Measurements from ENCODE around the gene SLC37A2. TPM values are rescaled to one million over a fixed set of nuclear protein-coding genes. Genes with fewer than 3 reads are reported as not detected.
A peak's percentile ranks its signal among the peaks of the same experiment; 100 is the strongest.

The SLC37A2 gene
- polyA plus RNA-seq, 4 donors, result 1.1 to 19.8 (median 10.6) TPM

GRCh38 chr11:125111343-125112207 is 48.5 kb downstream of the SLC37A2 start, which contains the start of gene TMEM218:
Gene TMEM218, minus strand, starts transcription at chr11:125111626. Its CDS starts 9,385 bp downstream, at chr11:125102241.
- DNase-seq (peak; percentile 99 to 100), FAIRE-seq (peak; percentile 64)
- Histone ChIP-seq H3K27me3 (ENCODE audit: control insufficient read depth in 3 of 3, insufficient read depth in 3 of 3, low read length in 3 of 3) (no peaks in the 10 kb centered on the region), H3K27ac (ENCODE audit: low read depth in 1 of 3, low read length in 2 of 3) (peak within 1 kb of the TSS; percentile 87 to 89 (median 88)), H3K4me3 (ENCODE audit: low read depth in 1 of 3, low read length in 3 of 3) (peak within 1 kb of the TSS; percentile 64 to 86 (median 73)), H3K4me1 (ENCODE audit: control insufficient read depth in 3 of 3, insufficient read depth in 2 of 3, low read depth in 1 of 3, low read length in 2 of 3) (peaks cover 0 to 4% (median 0%) of the 10 kb centered on the region in 3 donors), H3K36me3 (ENCODE audit: control insufficient read depth in 3 of 3, insufficient read depth in 2 of 3, low read depth in 1 of 3, low read length in 3 of 3) (no peaks in the 10 kb centered on the region), H3K9me3 (ENCODE audit: control insufficient read depth in 2 of 2, insufficient read depth in 1 of 2, low read depth in 1 of 2, low read length in 1 of 2) (peaks cover 0 to 5% of the 10 kb centered on the region in 2 donors)
- 5 to 6% (median 5%) methylated on average over 48 to 49 of the region's 49 CpGs for WGBS, 3 donors

GRCh38 chr11:125112208-125112604 is 49.1 kb downstream of the SLC37A2 start:
- peaks cover 0 to 5% of the 10 kb centered on the region in 2 donors for H3K9me3 ChIP-seq (ENCODE audit: control insufficient read depth in 2 of 2, insufficient read depth in 1 of 2, low read depth in 1 of 2, low read length in 1 of 2)
- peaks cover 0 to 2% (median 0%) of the 10 kb centered on the region in 3 donors for H3K27me3 ChIP-seq (ENCODE audit: control insufficient read depth in 3 of 3, insufficient read depth in 3 of 3, low read length in 3 of 3)
- FAIRE-seq, result no peak
- no peaks in the 10 kb centered on the region for H3K36me3 ChIP-seq (ENCODE audit: control insufficient read depth in 3 of 3, insufficient read depth in 2 of 3, low read depth in 1 of 3, low read length in 3 of 3)
- peak overlapping the region in 2 of 3 donors; percentile 39 to 50 for H3K27ac ChIP-seq (ENCODE audit: low read depth in 1 of 3, low read length in 2 of 3)
- H3K4me1 ChIP-seq (ENCODE audit: control insufficient read depth in 3 of 3, insufficient read depth in 2 of 3, low read depth in 1 of 3, low read length in 2 of 3), result peaks cover 0 to 4% (median 0%) of the 10 kb centered on the region in 3 donors
- 77 to 84% (median 79%) methylated on average over 9 of the region's 9 CpGs for WGBS, 3 donors
- H3K4me3 ChIP-seq (ENCODE audit: low read depth in 1 of 3, low read length in 3 of 3), result peak overlapping the region in 2 of 3 donors; percentile 13 to 29
- DNase-seq, result no peak

GRCh38 chr11:125114518-125114917 is 51.4 kb downstream of the SLC37A2 start:
- Histone ChIP-seq H3K27ac (ENCODE audit: low read depth in 1 of 3, low read length in 2 of 3) (no peak overlapping the region), H3K9me3 (ENCODE audit: control insufficient read depth in 2 of 2, insufficient read depth in 1 of 2, low read depth in 1 of 2, low read length in 1 of 2) (peaks cover 0 to 5% of the 10 kb centered on the region in 2 donors), H3K4me1 (ENCODE audit: control insufficient read depth in 3 of 3, insufficient read depth in 2 of 3, low read depth in 1 of 3, low read length in 2 of 3) (peaks cover 0 to 4% (median 0%) of the 10 kb centered on the region in 3 donors), H3K27me3 (ENCODE audit: control insufficient read depth in 3 of 3, insufficient read depth in 3 of 3, low read length in 3 of 3) (peaks cover 0 to 2% (median 0%) of the 10 kb centered on the region in 3 donors), H3K4me3 (ENCODE audit: low read depth in 1 of 3, low read length in 3 of 3) (no peak overlapping the region), H3K36me3 (ENCODE audit: control insufficient read depth in 3 of 3, insufficient read depth in 2 of 3, low read depth in 1 of 3, low read length in 3 of 3) (no peaks in the 10 kb centered on the region)
- WGBS, 3 donors, result 68 to 81% (median 68%) methylated on average over 8 of the region's 8 CpGs
- DNase-seq, result peak in 1 of 2 donors; percentile 10
- FAIRE-seq, result no peak

GRCh38 chr11:125117429-125117828 is 54.3 kb downstream of the SLC37A2 start:
- Histone ChIP-seq H3K36me3 (ENCODE audit: control insufficient read depth in 3 of 3, insufficient read depth in 2 of 3, low read depth in 1 of 3, low read length in 3 of 3) (no peaks in the 10 kb centered on the region), H3K4me1 (ENCODE audit: control insufficient read depth in 3 of 3, insufficient read depth in 2 of 3, low read depth in 1 of 3, low read length in 2 of 3) (no peaks in the 10 kb centered on the region), H3K27me3 (ENCODE audit: control insufficient read depth in 3 of 3, insufficient read depth in 3 of 3, low read length in 3 of 3) (peaks cover 0 to 7% (median 3%) of the 10 kb centered on the region in 3 donors), H3K27ac (ENCODE audit: low read depth in 1 of 3, low read length in 2 of 3) (no peak overlapping the region), H3K9me3 (ENCODE audit: control insufficient read depth in 2 of 2, insufficient read depth in 1 of 2, low read depth in 1 of 2, low read length in 1 of 2) (no peaks in the 10 kb centered on the region), H3K4me3 (ENCODE audit: low read depth in 1 of 3, low read length in 3 of 3) (no peak overlapping the region)
- 37 to 60% (median 41%) methylated on average over 4 of the region's 4 CpGs for WGBS, 3 donors
- no peak for DNase-seq
- no peak for FAIRE-seq

GRCh38 chr11:125123194-125123946 is 60.3 kb downstream of the SLC37A2 start:
- no peak overlapping the region for H3K27ac ChIP-seq (ENCODE audit: low read depth in 1 of 3, low read length in 2 of 3)
- DNase-seq (no peak), FAIRE-seq (no peak)

GRCh38 chr11:125123947-125124617 is 61.0 kb downstream of the SLC37A2 start:
- WGBS, 3 donors, result 58 to 69% (median 62%) methylated on average over 10 of the region's 10 CpGs
- Histone ChIP-seq H3K4me3 (ENCODE audit: low read depth in 1 of 3, low read length in 3 of 3) (no peak overlapping the region), H3K27ac (ENCODE audit: low read depth in 1 of 3, low read length in 2 of 3) (no peak overlapping the region), H3K36me3 (ENCODE audit: control insufficient read depth in 3 of 3, insufficient read depth in 2 of 3, low read depth in 1 of 3, low read length in 3 of 3) (no peaks in the 10 kb centered on the region), H3K4me1 (ENCODE audit: control insufficient read depth in 3 of 3, insufficient read depth in 2 of 3, low read depth in 1 of 3, low read length in 2 of 3) (no peaks in the 10 kb centered on the region), H3K9me3 (ENCODE audit: control insufficient read depth in 2 of 2, insufficient read depth in 1 of 2, low read depth in 1 of 2, low read length in 1 of 2) (no peaks in the 10 kb centered on the region), H3K27me3 (ENCODE audit: control insufficient read depth in 3 of 3, insufficient read depth in 3 of 3, low read length in 3 of 3) (peaks cover 1 to 11% (median 3%) of the 10 kb centered on the region in 3 donors)
- DNase-seq (peak; percentile 58 to 68), FAIRE-seq (no peak)

More at GRCh38 chr11:125123194-125123946, 60.3 kb downstream of the SLC37A2 start:
- no peaks in the 10 kb centered on the region for H3K9me3 ChIP-seq (ENCODE audit: control insufficient read depth in 2 of 2, insufficient read depth in 1 of 2, low read depth in 1 of 2, low read length in 1 of 2)
- no peak overlapping the region for H3K4me3 ChIP-seq (ENCODE audit: low read depth in 1 of 3, low read length in 3 of 3)
- WGBS, 3 donors, result 84 to 87% (median 87%) methylated on average over 4 of the region's 4 CpGs
- H3K27me3 ChIP-seq (ENCODE audit: control insufficient read depth in 3 of 3, insufficient read depth in 3 of 3, low read length in 3 of 3), result peaks cover 0 to 11% (median 3%) of the 10 kb centered on the region in 3 donors
- no peaks in the 10 kb centered on the region for H3K36me3 ChIP-seq (ENCODE audit: control insufficient read depth in 3 of 3, insufficient read depth in 2 of 3, low read depth in 1 of 3, low read length in 3 of 3)
- H3K4me1 ChIP-seq (ENCODE audit: control insufficient read depth in 3 of 3, insufficient read depth in 2 of 3, low read depth in 1 of 3, low read length in 2 of 3), result no peaks in the 10 kb centered on the region

GRCh38 chr11:125124618-125124992 is 61.5 kb downstream of the SLC37A2 start:
- Histone ChIP-seq H3K9me3 (ENCODE audit: control insufficient read depth in 2 of 2, insufficient read depth in 1 of 2, low read depth in 1 of 2, low read length in 1 of 2) (no peaks in the 10 kb centered on the region), H3K4me1 (ENCODE audit: control insufficient read depth in 3 of 3, insufficient read depth in 2 of 3, low read depth in 1 of 3, low read length in 2 of 3) (no peaks in the 10 kb centered on the region), H3K4me3 (ENCODE audit: low read depth in 1 of 3, low read length in 3 of 3) (no peak overlapping the region), H3K27me3 (ENCODE audit: control insufficient read depth in 3 of 3, insufficient read depth in 3 of 3, low read length in 3 of 3) (peaks cover 2 to 11% (median 3%) of the 10 kb centered on the region in 3 donors), H3K36me3 (ENCODE audit: control insufficient read depth in 3 of 3, insufficient read depth in 2 of 3, low read depth in 1 of 3, low read length in 3 of 3) (no peaks in the 10 kb centered on the region), H3K27ac (ENCODE audit: low read depth in 1 of 3, low read length in 2 of 3) (no peak overlapping the region)
- DNase-seq (no peak), FAIRE-seq (no peak)
- 83 to 100% (median 89%) methylated on average over 2 to 4 of the region's 4 CpGs for WGBS, 3 donors

GRCh38 chr11:125128450-125128849 is 65.3 kb downstream of the SLC37A2 start:
- no peak for FAIRE-seq
- H3K9me3 ChIP-seq (ENCODE audit: control insufficient read depth in 2 of 2, insufficient read depth in 1 of 2, low read depth in 1 of 2, low read length in 1 of 2), result no peaks in the 10 kb centered on the region

More at GRCh38 chr11:125128450-125128849, 65.3 kb downstream of the SLC37A2 start:
- no peak overlapping the region for H3K4me3 ChIP-seq (ENCODE audit: low read depth in 1 of 3, low read length in 3 of 3)
- no peaks in the 10 kb centered on the region for H3K4me1 ChIP-seq (ENCODE audit: control insufficient read depth in 3 of 3, insufficient read depth in 2 of 3, low read depth in 1 of 3, low read length in 2 of 3)
- 66 to 83% (median 81%) methylated on average over 4 of the region's 4 CpGs for WGBS, 3 donors
- H3K36me3 ChIP-seq (ENCODE audit: control insufficient read depth in 3 of 3, insufficient read depth in 2 of 3, low read depth in 1 of 3, low read length in 3 of 3), result no peaks in the 10 kb centered on the region
- DNase-seq, result no peak
- peaks cover 0 to 6% (median 2%) of the 10 kb centered on the region in 3 donors for H3K27me3 ChIP-seq (ENCODE audit: control insufficient read depth in 3 of 3, insufficient read depth in 3 of 3, low read length in 3 of 3)
- H3K27ac ChIP-seq (ENCODE audit: low read depth in 1 of 3, low read length in 2 of 3), result no peak overlapping the region
